Adrenal gland (tissue), 12 donors: ENCODE data around the gene LARGE1. TPM values are rescaled to one million over a fixed set of nuclear protein-coding genes. Genes with fewer than 3 reads are reported as not detected.

Experiments
- DNase-seq, 7 donors: peaks; one replicate each; pipeline ENCODE4 v3.0.0-alpha.2; 2019 to 2020
- H3K27ac ChIP-seq, 5 donors: fragments of 200-600 bp; sonication (generic) in 4 of 5; 1 replicate in 3 of 5; 2 replicates in 2 of 5; pipeline versions ENCODE4 v1.5.1 to v1.8.0; 2016 to 2020; ENCODE audit warnings: mild to moderate bottlenecking in 1 of 5
- H3K27me3 ChIP-seq: fragments of 200-600 bp; 2 replicates; pipeline ENCODE4 v1.8.0; 2021
- H3K36me3 ChIP-seq, 2 donors: fragments of 200-600 bp; replicated peaks in 1 of 2; 1 replicate in 1 of 2; 2 replicates in 1 of 2; pipeline versions ENCODE4 v1.5.1 to v1.8.0; 2018 to 2022
- H3K4me1 ChIP-seq, 2 donors: fragments of 200-600 bp; replicated peaks in 1 of 2; 1 replicate in 1 of 2; 2 replicates in 1 of 2; pipeline versions ENCODE4 v1.5.1 to v1.8.0; 2018 to 2021
- H3K4me3 ChIP-seq, 4 donors: fragments of 200-600 bp; sonication (generic) in 3 of 4; one replicate each; pipeline ENCODE4 v1.5.1; 2016 to 2018
- H3K9me3 ChIP-seq, 3 donors: fragments of 200-600 bp; sonication (generic) in 1 of 3; replicated peaks in 1 of 3; 1 replicate in 2 of 3; 2 replicates in 1 of 3; pipeline versions ENCODE4 v1.5.1 to v1.8.0; 2016 to 2021
- CTCF ChIP-seq, 6 experiments: fragments of 450-650 bp in 4 of 6; fragments of 200-600 bp in 2 of 6; sonication (generic) in 1 of 6; IDR thresholded peaks; 1 replicate in 5 of 6; 2 replicates in 1 of 6; pipeline versions ENCODE4 v1.5.1 to v1.8.0; 2016 to 2021; ENCODE audit warnings: antibody characterized with exemption in 6 of 6, mild to moderate bottlenecking in 2 of 6, moderate library complexity in 1 of 6
- POLR2A ChIP-seq, 2 donors: fragments of 450-650 bp; IDR thresholded peaks; one replicate each; pipeline ENCODE4 v1.6.1; 2017; ENCODE audit warnings: antibody characterized with exemption in 2 of 2, mild to moderate bottlenecking in 2 of 2, moderate library complexity in 1 of 2
- WGBS, 4 donors: extraction: QIAGEN DNeasy Blood & Tissue Kit in 2 of 4; methylation state at CpG; one replicate each; pipeline versions ENCODE4 v1.1.5 to v1.1.7; 2013 to 2017; 5-methylcytosine and 5-hydroxymethylcytosine counted together
- intact Hi-C, 2 donors: fragments of 100-400 bp; cut with DNase I; formaldehyde crosslinking; loops; one replicate each; pipeline versions ENCODE4 v1.14.1 to v1.15.0; 2022 to 2023
- polyA plus RNA-seq, 3 donors: library from polyadenylated mRNA; stranded (reverse); fragments of 200-250 nt in 2 of 3; fragments of 350-450 nt in 1 of 3; fragmentation: Illumina TruSeq in 1 of 3; extraction: RNeasy Lipid Tissue Mini Kit (QIAGEN cat#74804) in 1 of 3; gene quantifications; one replicate each; pipeline ENCODE4 v1.2.3, GENCODE V29; 2013 to 2014
- total RNA-seq, 9 donors: library from RNA; depleted of rRNA in 4 of 9; stranded (reverse); fragments of >200 nt in 4 of 9; fragments of 120-200 nt in 1 of 9; fragmentation: NEBNext Ultra II Directional in 1 of 9; extraction: Animal tissue kit (Norgen Biotek cat#: 25700) in 1 of 9; gene quantifications; one replicate each; pipeline versions ENCODE4 v1.1.0 to v1.2.4, GENCODE V29; 2013 to 2023
- donor health status: healthy with polysubstance abuse.
- donor health status: Bipolar disorder and iron deficiency.
- donor health status: DM: yes; HTN: yes; CAD: no.
- donor health status: DM: no; HTN: no; CAD: no.
- donor health status: DM: no; HTN: no; CAD: no.
- donor health status: DM: yes; HTN: yes; CAD: no.

The LARGE1 gene
- total and polyA plus RNA-seq, 12 donors = 3.4 to 67.6 (median 30.6) TPM

GRCh38 chr22:33330534-33330933, 589.7 kb downstream of the LARGE1 start:
- H3K36me3 ChIP-seq = no peaks in the 10 kb centered on the region
- H3K27me3 ChIP-seq = no peaks in the 10 kb centered on the region
- DNase-seq = no peak
- no peaks in the 10 kb centered on the region for H3K4me1 ChIP-seq
- no peak overlapping the region for H3K27ac ChIP-seq
- 89 to 100% (median 92%) methylated on average over 2 of the region's 2 CpGs for WGBS, 4 donors
- intact Hi-C loops = loop anchor here in 1 of 2 donors (10.0 kb wide), 1 partner anchor 64 kb away; no protein-coding TSS in a partner anchor
- no peak overlapping the region for H3K4me3 ChIP-seq
- no peaks in the 10 kb centered on the region for H3K9me3 ChIP-seq
- TF ChIP-seq CTCF (IDR thresholded peaks at IDR 0.05) (no peak), POLR2A (IDR thresholded peaks at IDR 0.05) (no peak)

- Histone ChIP-seq H3K36me3 (no peaks in the 10 kb centered on the region), H3K27ac (no peak overlapping the region), H3K4me1 (no peaks in the 10 kb centered on the region), H3K9me3 (no peaks in the 10 kb centered on the region), H3K4me3 (no peak overlapping the region), H3K27me3 (no peaks in the 10 kb centered on the region)
- TF ChIP-seq CTCF (IDR thresholded peaks at IDR 0.05) (no peak), POLR2A (IDR thresholded peaks at IDR 0.05) (no peak)
- DNase-seq = no peak
- intact Hi-C loops = no loop called here
- 75 to 85% (median 80%) methylated on average over 3 of the region's 3 CpGs for WGBS, 4 donors
Observed at GRCh38 chr22:33329398-33329797, 590.9 kb downstream of the LARGE1 start.

GRCh38 chr22:33328789-33329296, 591.4 kb downstream of the LARGE1 start:
- TF ChIP-seq POLR2A (IDR thresholded peaks at IDR 0.05) (no peak), CTCF (IDR thresholded peaks at IDR 0.05) (no peak)
- Histone ChIP-seq H3K36me3 (no peaks in the 10 kb centered on the region), H3K27ac (no peak overlapping the region), H3K4me3 (no peak overlapping the region), H3K4me1 (no peaks in the 10 kb centered on the region), H3K27me3 (no peaks in the 10 kb centered on the region), H3K9me3 (no peaks in the 10 kb centered on the region)
- WGBS, 4 donors = 34 to 55% (median 38%) methylated on average over 2 of the region's 2 CpGs
- intact Hi-C loops = no loop called here
- DNase-seq = no peak

GRCh38 chr22:33327348-33327860, 592.9 kb downstream of the LARGE1 start:
- Histone ChIP-seq H3K4me1 (no peaks in the 10 kb centered on the region), H3K27ac (no peak overlapping the region), H3K4me3 (no peak overlapping the region), H3K9me3 (no peaks in the 10 kb centered on the region), H3K36me3 (no peaks in the 10 kb centered on the region), H3K27me3 (no peaks in the 10 kb centered on the region)
- intact Hi-C loops = no loop called here
- no peak for DNase-seq
- WGBS, 4 donors = 92 to 97% (median 96%) methylated on average over 9 of the region's 9 CpGs
- no peak for TF ChIP-seq POLR2A (IDR thresholded peaks at IDR 0.05)
